Endothelial cell of hepatic sinusoid (primary cell): ENCODE measurements around the gene MAP3K20.
"Not testable (repeated sequence)": the region's sequence is repeated elsewhere in the genome, so short reads cannot be mapped to it uniquely, and the experiment has no call there.

Experiments
- in situ Hi-C: cut with HindIII; loops from 2 replicates; pipeline ENCODE4 v1.10.0; 2017; ENCODE audit warnings: low sequenced_read_pairs

Gene MAP3K20

DNA sequence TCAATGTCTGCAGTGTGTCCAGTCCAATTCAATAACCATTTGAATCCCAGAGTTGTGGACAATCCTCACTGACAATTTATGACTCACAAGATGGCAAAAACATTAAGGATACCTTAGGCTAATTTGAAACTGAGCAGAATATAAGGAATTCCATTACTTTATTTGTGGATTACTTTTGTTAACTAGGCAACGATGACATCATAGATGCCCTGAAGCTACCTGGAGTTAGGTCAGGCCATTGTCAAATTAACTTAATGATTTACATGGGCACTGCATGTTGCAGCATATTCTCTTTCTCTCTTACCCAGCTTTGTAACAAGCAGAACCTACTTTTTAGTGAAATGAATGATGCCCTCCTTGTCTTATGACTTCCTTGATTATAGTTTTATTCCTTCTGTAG, 179.0 kb downstream of the MAP3K20 start:
- in situ Hi-C loops: no loop called here

DNA sequence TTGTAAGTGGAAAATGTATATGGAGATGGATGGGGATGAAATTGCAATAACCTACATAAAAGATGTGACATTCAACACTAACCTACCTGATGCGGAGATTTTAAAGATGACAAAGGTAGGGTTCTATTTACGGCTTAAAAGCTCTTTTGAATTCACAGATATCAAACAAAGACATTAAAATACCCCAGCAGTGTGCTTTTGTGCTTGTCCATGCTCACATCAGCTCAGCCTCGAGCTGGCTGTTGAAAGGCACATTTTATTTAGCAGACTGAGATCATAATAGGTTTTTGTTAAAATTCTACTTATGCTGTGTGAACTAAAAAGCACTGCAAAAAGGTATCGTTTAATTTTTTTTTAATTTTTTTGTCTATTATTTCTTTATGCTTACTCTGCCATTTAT, 183.1 kb downstream of the MAP3K20 start:
- in situ Hi-C loops: no loop called here

DNA sequence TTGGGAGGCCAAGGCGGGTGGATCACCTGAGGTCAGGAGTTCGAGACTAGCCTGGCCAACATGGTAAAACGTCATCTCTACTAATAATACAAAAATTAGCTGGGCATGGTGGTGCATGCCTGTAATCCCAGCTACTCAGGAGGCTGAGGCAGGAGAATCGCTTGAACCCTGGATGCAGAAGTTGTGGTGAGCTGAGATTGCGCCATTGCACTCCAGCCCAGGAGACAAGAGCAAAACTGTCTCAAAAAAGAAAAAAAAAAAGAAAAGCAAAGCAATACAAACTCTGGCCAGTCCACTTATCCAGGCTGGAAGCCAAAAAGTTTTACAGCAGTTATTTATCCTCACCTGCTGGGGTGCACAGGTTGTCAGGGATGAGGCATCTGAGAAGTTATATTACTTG, 186.7 kb downstream of the MAP3K20 start:
- in situ Hi-C loops: not testable (repeated sequence)

DNA sequence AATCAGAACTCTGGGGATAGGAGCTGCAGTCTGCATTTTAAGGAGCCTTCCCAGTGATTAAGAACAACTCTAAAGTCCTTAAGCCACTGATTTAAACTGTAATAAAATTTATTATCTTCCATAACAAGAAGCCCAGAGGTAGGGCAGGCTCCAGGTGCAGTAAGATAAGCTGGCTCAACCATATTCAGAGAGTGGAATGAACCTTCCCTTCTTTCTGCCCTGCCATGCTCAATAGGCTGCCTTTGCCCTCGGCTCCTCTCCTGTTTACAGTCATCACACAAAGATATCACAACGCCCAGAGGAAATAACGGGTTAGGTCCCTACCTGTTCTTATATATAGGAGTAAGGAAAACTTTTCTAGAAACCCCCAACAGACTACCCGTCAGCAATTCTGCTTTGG, 188.5 kb downstream of the MAP3K20 start:
- in situ Hi-C loops: no loop called here

DNA sequence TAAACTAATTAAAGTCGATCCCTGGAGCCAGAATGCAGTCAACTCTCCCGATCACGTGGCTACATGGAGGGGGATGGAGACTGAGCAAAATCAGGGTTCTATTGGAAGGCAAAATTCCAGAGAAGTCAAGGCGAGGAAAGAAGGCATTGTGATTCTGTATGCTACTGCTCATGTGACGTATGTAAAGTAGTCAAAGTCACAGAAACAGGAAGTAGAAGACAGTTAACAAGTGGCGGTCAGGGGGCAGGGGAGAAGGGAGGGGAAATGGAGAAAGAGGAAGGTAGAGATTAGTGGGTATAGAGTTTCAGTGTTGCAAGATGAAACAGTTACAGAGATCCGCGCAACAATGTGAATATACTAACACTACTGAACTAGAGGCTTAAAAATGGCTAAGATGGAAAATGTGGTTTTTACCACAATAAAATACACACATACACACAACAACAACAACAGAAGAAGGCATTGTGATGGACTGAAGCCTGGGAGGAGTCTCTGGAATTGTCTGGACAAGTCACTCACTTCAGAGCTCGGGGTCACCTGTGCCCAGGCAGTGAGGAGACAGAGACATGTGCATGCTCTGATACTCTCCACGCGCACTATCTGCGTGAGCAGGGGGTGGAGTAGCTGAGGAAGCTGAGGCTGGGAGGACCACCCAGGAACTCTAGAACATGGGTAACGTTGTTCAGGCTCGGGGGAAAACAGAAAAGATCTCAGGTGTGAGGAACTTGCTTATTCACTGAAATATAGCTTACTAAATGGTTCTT, 189.1 kb downstream of the MAP3K20 start:
- in situ Hi-C loops: no loop called here

DNA sequence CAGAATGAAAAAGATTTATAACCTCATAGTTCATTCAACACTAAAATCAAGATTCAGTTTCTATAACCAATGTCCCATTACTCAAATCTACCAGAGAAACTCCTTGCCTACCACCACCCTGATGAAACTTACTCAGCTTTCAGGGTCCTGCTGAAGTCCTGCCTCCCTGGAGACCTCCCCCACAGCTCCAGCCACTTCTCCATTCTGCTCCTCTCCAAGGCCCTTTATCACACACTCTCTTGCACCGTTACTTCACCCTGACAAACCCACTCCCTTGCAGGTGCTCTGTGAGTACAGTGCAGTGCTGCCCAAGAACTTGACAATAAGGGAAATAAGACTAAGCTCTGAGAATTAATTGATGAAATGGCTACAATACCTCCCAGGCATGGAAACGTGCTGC, 195.5 kb downstream of the MAP3K20 start:
- in situ Hi-C loops: no loop called here

DNA sequence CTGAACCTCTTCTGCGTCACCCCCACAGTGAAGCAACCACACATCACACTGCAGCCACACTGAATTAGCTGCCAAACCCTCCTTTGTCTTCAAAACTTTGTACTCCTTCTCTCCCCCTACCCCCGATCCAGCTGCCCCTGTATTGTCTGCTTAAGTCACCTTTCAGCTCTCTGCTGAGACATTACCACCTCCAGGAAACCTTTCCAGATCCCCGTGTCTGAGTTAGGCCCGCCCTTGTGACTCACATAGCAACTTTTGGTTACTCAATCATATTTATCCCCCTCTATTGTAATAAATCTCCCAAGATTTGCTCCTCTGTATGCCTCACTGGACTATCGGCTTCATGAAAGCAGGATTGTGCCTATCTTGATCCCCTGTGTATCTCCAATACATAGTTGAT, 196.2 kb downstream of the MAP3K20 start:
- in situ Hi-C loops: no loop called here

DNA sequence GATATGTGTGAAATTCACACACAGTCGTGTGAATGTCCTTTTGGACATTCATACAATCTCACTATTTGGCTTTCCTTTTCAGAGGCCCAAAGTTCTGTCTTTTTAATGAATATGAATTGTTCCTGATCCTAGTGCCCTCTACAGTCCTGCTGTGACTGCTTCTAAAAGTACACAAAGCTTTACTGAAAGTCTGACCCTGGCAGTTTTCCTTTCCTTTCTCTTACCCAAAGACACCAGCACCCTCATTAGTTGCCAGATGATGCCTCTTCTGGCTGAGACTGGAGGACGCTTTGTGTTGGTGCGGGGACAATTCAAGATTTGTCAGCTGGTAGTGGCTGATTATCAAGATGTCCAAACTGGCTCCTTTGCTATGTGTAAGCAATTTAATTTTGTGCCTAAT, 197.2 kb downstream of the MAP3K20 start:
- in situ Hi-C loops: no loop called here

DNA sequence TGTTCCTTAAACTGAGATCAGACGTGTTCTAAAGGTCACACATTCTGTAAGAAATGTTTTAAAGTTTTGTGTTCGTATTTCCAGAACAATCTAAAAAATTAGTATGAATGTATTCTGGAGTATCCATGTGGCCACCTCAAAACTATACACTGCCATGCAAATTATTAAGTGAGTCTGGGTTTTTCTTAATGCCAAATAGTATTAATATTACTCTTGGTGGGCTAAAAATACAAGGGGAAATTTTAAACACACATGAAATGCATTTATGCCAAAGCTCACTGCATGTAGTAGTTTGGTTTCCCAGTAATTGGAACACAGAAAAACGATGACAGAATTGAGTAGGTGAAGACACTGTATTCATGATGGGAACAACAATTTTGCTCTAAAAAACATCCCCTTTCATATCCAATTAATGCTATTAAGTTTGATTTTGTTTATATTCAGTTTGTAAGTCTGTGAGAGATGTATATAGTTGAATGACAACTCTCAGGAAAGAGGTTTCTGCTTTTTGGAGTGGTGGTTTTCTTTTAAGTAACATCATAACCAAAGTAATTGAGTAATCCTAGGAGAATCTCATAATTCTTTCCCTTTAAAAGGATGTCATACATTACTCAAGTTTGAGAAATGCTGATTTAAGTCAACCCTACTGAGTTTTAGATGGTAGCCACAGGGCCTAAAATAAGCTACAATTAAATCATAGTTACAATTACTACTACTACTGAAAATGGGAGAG, 203.3 kb downstream of the MAP3K20 start:
- in situ Hi-C loops: no loop called here

DNA sequence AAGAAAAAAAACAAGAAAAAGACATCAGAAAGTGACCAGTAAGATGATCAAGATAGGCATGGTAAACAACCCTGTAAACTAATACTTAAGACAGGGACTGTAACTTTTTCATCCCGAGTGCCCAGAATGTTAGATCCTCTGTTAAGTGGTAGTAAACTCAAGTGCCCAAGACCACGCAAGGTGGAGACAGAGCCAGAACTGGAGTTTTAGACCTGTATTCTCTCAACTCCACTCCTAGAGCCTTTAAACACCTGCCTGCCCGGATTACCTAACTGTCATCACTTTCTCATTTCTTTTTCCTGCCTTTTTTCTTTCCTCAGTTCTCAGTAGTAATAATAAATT, 203.9 kb downstream of the MAP3K20 start:
- in situ Hi-C loops: no loop called here

DNA sequence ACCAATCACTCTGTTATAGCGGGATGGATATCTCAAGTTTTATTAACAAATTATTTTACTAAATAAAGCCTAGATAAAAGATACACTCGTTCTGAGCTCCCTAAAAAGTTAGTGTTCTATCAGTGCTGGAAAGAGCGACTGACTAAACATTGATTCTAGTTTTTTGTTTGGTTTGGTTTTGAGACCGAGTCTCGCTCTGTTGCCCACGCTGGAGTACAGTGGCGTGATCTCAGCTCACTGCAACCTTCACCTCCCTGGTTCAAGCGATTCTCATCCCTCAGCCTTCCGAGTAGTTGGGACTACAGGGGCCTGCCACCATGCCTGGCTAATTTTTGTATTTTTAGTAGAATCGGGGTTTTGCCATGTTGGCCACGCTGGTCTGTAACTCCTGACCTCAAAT, 205.2 kb downstream of the MAP3K20 start:
- in situ Hi-C loops: no loop called here

DNA sequence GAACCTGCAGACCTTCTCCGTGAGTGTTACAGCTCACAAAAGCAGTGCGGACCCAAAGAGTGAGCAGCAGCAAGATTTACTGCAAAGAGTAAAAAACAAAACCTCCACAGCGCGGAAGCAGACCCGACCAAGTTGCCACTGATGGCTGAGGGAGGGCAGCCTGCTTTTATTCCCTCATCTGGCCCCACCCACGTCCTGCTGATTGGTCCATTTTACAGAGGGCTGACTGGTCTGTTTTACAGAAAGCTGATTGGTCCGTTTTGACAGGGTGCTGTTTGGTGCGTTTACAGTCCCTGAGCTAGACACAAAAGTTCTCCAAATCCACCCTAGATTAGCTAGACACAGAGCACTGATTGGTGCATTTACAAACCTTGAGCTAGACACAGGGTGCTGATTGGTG, 206.3 kb downstream of the MAP3K20 start:
- in situ Hi-C loops: not testable (repeated sequence)

DNA sequence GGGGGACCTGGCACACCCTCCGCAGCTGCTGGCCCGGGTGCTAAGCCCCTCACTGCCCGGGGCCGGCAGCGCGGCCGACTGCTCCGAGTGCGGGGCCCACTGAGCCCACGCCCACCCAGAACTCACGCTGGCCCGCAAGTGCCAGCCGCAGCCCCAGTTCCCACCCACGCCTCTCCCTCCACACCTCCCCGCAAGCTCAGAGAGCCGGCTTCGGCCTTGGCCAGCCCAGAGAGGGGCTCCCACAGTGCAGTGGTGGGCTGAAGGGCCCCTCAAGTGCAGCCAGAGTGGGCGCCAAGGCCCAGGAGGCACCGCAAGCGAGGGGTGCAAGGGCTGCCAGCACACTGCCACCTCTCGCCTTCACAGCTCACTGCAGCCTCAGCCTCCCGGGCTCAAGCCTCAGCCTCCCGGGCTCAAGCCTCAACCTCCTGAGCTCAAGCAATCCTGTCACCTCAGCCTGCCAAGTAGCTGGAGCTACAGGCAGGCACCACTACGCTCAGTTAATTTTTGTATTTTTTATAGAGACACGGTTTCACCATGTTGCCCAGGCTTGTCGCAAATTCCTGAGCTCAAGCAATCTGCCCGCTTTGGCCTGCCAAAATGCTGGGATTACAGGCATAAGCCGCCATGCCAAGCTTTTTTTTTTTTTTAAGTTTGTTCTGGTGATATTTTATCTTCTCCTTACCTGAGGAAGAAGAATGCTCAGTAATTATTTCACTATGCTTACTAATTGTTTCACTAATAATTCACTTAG, 207.3 kb downstream of the MAP3K20 start:
- in situ Hi-C loops: no loop called here

DNA sequence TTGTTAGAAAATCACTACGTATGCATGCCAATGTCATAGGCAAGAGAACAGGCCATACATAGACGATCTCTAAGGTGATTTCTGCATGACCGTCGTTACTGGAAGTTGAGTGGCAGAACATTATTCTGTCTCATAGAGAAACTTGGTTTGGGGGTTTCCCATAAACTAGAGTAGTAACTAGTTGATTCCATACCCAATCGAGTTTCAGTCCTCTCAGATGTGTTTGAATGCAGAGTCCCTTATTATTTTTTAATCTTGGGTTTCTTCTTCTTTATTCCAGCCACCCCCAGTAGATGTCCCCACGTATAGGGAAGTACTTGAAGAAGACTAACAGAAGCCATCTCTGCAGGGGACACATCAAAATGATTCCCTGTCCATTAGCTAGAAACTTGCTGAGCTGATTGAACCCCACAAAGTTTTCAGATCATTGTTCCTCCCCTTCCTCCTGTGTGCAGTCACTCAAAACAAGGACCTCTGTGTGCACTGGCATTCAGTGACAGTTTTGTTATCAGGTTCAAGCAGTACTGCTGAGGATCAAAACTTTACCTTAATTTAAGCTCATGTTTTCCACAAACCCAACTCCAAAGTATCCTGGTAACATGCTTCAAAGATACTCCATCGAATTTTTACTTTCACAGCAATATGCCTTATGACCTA, 210.6 kb downstream of the MAP3K20 start:
- in situ Hi-C loops: no loop called here

DNA sequence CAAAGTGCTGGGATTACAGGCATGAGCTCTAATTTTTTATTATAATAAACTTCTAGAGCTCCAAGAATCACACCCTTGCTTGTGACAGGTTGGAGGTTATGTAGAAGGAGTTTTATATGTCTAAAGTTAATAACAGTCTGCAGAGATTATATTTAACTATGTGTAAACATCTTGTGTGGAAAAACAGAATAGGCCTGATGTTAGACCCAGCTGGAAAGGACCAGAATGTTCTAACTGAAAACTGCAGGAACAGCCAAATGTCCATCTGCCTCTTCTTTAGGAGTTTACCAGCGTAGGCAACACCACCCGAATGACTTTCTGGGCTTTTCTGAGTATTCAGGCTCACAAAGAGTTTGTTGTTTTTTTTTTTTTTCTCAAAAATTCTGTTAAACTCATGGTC, 211.9 kb downstream of the MAP3K20 start:
- in situ Hi-C loops: no loop called here

DNA sequence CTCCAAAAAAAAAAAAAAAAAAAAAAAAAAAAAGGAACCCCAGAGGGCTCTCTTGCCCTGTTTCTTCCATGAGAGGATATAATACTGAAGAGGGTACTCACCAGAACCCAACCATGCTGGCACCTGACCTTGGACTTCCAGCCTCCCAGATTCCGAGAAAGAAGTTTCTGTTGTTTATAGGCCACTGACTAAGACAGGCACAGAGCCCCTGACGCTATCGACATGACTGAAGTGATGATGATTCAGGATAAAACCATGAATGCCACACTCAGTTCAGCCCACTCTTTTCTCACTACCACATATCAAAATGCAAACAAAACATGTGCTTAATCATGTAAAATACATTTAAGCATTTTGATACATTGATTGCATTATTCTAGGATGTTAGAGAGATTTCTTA, 212.9 kb downstream of the MAP3K20 start:
- in situ Hi-C loops: no loop called here

DNA sequence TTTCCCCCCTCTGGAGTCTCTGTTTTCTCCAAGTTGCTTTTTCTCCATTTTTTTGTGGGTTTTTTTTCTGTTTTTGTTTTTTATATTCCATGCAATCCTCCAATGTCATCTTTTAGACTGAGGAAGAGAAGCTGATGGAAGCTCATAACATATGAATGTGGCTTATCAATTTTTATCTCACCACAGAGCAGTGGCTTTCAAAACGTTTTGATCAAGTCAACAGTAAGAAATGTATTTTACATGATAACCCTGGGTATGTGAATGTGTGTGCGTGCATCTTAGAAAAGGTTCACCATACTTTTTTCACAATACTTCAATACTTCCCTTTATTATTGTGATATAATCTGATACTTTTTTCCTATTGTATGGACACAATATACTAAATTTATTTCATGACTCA, 214.4 kb downstream of the MAP3K20 start:
- in situ Hi-C loops: no loop called here

DNA sequence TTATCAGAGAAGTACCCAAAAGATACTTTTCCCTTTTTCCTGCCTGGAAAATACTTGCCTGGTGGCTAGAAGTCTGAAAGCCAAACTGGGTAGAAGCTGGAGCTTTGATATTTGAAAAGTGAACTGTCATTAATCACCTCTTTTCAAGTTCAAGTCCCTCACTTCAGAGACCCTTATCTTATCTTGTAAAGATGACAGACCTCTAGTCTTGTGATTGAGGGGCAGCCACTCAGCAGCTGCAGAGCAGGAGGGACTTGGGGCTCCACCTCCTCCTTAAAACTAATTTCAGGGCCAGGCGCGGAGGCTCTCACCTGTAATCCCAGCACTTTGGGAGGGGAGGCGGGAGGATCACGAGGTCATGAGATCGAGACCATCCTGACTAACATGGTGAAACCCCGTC, 214.9 kb downstream of the MAP3K20 start:
- in situ Hi-C loops: no loop called here

DNA sequence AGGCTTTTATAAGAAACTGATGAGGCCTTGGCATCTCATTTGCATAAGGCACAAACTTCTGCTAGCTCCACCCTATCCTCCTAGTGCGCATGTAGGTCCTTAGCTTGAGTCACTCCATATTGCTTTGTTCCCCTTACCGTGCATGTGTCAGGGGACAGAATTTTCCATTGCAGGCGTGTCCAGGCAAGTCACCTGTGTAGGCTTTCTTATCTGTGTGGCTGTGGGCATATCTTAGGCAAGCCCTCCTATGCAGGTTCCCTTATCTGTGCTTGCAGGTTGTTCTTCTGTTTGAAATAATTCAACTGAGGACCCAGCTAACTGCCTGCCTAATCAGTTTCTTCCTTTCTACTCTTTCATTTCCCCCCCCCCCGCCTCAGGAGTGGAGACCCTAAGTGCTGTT, 215.8 kb downstream of the MAP3K20 start:
- in situ Hi-C loops: no loop called here

DNA sequence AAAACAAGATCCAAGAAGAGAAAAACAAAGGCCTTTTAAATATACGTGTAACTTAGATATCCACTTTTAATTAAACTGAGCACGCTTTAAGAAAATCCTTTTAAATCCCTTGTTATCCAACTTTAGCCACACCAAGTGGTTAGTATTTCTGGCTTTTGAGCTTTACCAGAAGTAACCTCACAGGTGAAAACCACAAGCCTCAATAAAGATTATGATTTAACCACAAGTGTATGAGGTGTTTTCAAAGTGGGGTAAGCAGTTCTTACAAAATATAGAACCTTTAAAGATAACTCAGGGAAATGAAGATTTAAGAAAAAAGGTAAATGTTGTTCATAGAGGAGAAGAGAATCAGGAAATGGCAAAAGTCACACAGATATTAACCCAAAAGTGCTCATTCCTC, 220.6 kb downstream of the MAP3K20 start:
- in situ Hi-C loops: no loop called here

DNA sequence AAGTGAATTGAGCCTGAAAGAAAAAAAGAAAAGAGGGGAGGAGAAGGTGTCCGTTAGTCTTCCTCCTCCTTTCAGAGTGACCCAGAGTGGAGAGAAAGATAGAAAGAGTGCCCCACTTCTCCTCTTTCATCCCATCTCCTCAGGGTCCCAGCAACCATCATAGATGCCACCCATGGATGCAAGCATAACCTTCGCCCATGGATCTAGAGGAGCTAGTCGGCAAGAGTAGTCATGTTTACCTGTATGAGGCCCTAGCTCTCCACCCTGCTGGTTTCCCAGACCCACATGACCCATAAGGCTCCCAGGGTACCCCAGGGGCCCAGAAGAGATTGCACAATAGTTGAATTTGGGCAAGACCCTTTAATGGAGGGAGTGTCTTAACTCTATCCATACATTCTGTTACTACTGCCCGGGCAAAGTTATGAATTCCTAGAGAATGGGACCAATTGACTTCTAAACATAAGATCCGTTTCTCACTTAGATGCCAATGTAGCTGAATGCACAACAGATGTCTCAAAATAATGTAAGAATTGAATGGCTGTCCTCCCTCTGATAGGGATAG, 223.0 kb downstream of the MAP3K20 start:
- in situ Hi-C loops: no loop called here
